NB4 (cell line): ENCODE data around the gene NSUN4.
A peak's percentile ranks its signal among the peaks of the same experiment; 100 is the strongest.
"Not testable (repeated sequence)": the region's sequence is repeated elsewhere in the genome, so short reads cannot be mapped to it uniquely, and the experiment has no call there.

ENCODE experiments used
- DNase-seq: peaks from one replicate; pipeline ENCODE4 v3.0.0; 2010; ENCODE audit warnings: low read depth
- H3K4me3 ChIP-seq: one replicate; pipeline ENCODE4 v1.5.1; 2011; ENCODE audit warnings: mild to moderate bottlenecking, low read depth, low read length, moderate library complexity
- MYC ChIP-seq: IDR thresholded peaks from 2 replicates; pipeline ENCODE4 v1.6.1; 2011; ENCODE audit warnings: low read depth, low read length
- POLR2A ChIP-seq: IDR thresholded peaks from 2 replicates; pipeline ENCODE4 v1.6.1; 2011; ENCODE audit warnings: mild to moderate bottlenecking; ENCODE audit not compliant: insufficient read length; ENCODE audit errors: extremely low read depth
- TF ChIP-seq, protein P1 (sequence below): IDR thresholded peaks from one replicate; pipeline ENCODE4 v1.5.1; 2012; ENCODE audit warnings: low read depth, low read length
- TF ChIP-seq, protein P2 (sequence below): IDR thresholded peaks from 2 replicates; pipeline ENCODE4 v1.6.1; 2011; ENCODE audit warnings: low read depth, low read length

NSUN4 gene

DNA sequence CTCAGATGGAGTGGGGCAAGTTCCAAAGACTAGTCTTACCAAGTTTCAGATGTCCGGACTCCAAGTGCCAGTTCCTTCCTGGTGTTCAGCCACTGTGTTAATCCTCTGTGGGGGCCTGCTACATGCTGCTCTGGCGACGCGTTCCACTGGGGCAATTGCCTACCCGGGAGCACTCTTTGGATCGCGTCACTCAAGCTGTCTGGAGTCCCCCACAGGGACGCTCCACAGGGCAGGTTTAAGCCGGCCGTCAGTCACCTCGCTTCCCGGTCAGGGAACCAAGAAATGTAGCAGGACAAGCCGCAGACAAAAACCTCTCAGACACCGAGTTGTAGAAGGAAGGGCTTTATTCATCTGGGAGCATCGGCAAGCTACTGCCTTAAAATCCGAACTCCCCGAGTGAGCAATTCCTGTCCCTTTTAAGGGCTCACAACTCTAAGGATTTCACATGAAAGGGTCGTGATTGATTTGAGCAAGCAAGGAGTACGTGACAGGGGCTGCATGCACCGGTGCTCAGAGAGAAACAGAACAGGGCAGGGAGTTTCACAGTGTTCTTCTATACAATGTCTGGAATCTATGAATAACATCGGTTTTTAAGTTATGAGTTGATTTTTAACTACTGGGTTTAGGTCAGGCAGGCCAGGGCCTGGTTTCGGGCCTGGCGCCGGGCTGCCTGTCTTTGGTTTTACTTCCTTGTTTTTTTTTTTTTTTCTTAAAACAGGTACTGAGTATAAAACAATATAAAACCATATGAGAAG, 8.6 kb upstream of the NSUN4 start:
- not testable (repeated sequence) for DNase-seq, H3K4me3 ChIP-seq

DNA sequence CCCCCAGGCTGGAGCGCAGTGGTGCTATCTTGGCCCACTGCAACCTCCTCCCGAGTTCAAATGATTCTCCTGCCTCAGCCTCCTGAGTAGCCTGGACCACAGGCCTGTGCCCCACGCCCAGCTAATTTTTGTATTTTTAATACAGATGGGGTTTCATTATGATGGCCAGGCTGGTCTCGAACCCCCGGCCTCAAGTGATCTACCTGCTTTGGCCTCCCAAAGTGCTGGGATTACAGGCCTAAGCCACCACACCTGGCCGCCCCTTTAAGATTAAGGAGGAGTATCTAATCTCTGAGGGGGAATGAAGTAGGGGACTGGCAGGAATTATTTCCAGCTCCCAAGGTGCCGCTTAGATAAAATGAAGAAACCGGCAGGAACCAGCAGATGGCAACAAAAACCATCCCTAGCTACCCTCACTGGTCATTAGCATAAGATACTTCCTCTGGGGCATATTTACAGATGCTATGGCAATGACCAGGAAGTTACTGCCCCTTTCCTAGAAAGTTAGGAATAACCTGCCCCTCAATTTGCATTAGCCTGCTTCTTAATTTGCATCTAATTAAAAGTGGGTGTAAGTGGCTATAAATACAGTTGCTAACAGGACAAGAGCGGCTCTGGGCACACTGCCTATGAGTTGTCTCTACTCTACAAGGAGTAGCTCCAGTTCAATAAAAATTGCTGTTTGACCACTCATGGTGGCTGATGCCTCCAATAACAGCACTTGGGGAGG, 7.1 kb upstream of the NSUN4 start:
- TF ChIP-seq, protein P1, sequence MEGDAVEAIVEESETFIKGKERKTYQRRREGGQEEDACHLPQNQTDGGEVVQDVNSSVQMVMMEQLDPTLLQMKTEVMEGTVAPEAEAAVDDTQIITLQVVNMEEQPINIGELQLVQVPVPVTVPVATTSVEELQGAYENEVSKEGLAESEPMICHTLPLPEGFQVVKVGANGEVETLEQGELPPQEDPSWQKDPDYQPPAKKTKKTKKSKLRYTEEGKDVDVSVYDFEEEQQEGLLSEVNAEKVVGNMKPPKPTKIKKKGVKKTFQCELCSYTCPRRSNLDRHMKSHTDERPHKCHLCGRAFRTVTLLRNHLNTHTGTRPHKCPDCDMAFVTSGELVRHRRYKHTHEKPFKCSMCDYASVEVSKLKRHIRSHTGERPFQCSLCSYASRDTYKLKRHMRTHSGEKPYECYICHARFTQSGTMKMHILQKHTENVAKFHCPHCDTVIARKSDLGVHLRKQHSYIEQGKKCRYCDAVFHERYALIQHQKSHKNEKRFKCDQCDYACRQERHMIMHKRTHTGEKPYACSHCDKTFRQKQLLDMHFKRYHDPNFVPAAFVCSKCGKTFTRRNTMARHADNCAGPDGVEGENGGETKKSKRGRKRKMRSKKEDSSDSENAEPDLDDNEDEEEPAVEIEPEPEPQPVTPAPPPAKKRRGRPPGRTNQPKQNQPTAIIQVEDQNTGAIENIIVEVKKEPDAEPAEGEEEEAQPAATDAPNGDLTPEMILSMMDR, result peak; percentile 42
- TF ChIP-seq, protein P2, sequence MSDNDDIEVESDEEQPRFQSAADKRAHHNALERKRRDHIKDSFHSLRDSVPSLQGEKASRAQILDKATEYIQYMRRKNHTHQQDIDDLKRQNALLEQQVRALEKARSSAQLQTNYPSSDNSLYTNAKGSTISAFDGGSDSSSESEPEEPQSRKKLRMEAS, result no peak
- no peak overlapping the region for H3K4me3 ChIP-seq
- peak; percentile 68 for DNase-seq

DNA sequence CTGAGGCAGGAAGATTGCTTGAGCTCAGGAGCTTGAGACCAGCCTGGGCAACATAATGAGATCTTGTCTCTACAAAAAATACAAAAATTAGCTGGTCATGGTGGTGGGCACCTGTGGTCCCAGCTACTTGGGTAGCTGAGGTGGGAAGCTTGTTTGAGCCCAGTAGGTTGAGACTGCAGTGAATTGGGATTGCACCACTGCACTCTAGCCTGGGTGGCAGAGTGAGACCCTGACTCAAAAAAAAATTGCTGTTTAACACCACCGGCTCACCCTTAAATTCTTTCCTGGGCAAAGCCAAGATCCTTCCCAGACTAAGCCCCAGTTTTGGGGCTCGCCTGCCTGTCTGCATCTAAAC, 6.6 kb upstream of the NSUN4 start:
- TF ChIP-seq, protein P1, result no peak
- TF ChIP-seq, protein P2, result no peak
- TF ChIP-seq POLR2A, result no peak
- no peak for TF ChIP-seq MYC
- DNase-seq, result no peak
- H3K4me3 ChIP-seq, result no peak overlapping the region

DNA sequence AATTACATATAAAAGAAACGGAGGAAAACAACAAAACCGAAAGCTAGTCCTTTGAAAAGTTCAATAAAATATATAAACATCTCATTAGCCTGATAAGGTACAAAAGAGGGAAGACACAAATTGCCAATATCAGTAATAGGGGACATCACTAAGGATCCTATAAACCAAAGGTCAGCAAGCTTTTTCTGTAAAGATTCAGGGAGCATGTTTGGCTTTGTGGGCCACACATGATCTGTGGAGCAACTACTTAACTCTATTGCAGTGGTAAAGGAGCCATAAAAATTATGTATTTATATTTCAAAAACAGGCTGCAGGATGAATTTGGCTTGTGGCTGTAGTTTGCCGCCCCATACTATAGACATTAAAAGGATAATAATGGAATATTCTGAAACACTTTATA, 5.5 kb upstream of the NSUN4 start:
- no peak for DNase-seq
- H3K4me3 ChIP-seq, result no peak overlapping the region
- no peak for TF ChIP-seq POLR2A
- TF ChIP-seq, protein P1, result no peak
- no peak for TF ChIP-seq MYC
- TF ChIP-seq, protein P2, result no peak

DNA sequence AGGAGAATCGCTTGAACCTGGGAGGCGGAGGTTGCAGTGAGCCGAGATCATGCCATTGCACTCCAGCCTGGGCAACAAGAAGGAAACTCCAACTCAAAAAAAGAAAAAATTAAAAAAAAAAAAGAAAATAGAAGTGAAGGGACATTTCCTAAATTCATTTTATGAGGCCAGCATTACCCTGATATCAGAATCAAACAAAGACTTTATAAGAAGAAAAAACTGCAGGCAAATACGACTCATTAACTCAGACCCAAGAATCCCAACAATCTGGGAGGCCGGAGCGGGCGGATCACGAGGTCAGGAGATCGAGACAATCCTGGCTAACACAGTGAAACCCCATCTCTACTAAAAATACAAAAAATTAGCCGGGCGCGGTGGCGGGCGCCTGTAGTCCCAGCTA, 3.2 kb upstream of the NSUN4 start:
- not testable (repeated sequence) for DNase-seq

DNA sequence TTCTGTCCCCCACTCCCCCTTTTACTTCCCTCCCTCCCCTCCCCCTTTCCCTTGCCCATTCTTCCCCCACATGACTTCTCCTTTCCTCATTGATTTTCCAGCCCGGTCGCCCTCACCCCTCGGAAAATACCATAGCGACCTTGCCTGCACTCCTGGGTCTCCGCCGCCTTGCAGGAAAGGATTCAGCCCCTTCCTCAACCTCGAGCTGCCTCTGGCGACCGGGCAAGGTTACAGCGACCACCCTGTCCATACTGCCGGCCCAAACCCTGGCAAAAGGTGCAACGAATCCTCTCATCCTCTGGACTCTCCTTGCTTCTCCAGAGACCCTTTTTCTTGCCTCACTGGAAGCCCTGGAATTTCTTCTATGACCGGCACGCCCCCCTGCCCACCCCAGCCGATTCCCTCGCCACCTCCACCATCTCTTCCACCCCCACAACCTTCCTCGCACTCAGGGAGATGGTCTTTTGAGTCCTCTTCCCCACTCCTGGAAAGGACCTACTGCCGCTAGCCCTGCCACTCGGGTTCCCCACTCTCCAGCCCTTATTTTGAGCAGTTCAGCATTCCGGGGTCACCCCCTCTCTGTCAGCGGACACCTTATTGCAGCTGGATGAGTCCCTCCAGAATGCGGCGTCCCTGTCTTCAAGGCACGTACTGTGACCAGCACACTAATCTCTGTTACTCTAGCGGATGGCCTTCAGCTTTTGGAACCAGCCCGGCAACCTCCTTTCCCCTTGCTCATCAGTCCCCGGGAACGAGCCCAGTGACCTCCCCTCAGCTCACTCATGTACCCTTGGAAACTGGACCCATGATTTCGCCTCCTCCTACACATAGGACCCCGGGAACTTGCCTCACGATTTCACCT, 846 bp downstream of the NSUN4 start:
- H3K4me3 ChIP-seq, result peak overlapping the region; percentile 95
- no peak for DNase-seq
- TF ChIP-seq, protein P2, result no peak
- TF ChIP-seq MYC (no peak), POLR2A (no peak)
- TF ChIP-seq, protein P1, result no peak

More for the DNA sequence above, 3.2 kb upstream of the NSUN4 start:
- H3K4me3 ChIP-seq, result not testable (repeated sequence)
